ELF-1 (cell line): Measurements from ENCODE around the gene FAM163A.

Source experiments
- DNase-seq: peaks from one replicate; pipeline ENCODE4 v3.0.0-alpha.2; 2016; ENCODE audit warnings: low read depth, low spot score

FAM163A gene

DNA sequence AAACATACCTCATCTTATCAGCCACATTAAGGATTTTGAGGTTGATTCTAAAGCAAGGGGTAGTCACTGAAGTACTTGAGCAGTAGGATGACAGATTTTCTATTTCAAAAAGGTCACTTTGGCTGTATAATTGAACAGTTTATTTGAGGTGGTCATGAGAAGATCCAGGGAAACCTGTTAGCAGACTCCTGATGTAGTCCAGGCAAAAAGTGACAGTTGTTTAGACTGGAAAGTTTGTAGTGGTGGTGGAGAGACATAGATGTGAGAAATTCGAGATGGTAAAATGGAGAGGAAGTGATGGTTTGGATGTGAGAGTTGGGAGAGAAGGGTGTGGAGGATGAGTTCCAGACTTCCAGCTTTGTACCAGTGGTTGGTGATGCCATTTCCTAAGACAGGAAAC is 7.5 kb downstream of the FAM163A start:
- no peak for DNase-seq

GRCh38 chr1:179753061-179753460 is 10.0 kb downstream of the FAM163A start:
- no peak for DNase-seq

DNA sequence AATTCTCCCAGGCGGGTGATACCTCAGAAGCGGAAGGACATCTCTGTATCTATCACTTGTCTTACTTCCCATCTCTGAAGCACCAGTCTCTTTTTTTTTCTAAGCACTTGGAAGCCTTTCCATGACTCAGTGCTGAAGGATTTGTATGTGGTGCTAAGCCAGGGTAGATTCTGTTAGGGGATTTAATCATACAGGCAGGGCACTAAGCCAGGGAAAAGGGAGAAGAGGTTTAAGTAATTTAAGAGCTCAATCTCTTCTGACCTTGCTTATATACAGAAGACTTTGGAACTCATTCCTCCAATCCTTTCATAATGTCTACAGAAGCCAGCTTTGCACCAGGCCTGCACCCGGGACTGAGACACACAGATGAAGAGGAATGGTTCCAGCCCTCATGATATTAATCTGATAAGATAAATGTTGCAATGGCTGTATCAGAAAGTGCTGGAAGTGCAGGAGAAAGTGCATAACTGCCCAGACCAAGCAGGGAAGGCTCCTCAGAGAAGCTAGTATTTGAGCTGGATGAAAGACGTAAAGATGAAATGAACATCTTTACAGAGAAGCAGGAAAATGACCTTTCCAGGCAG is 11.0 kb downstream of the FAM163A start:
- no peak for DNase-seq

GRCh38 chr1:179757933-179758332 is 14.8 kb downstream of the FAM163A start:
- no peak for DNase-seq

GRCh38 chr1:179760521-179760920 is 17.4 kb downstream of the FAM163A start:
- DNase-seq: no peak

DNA sequence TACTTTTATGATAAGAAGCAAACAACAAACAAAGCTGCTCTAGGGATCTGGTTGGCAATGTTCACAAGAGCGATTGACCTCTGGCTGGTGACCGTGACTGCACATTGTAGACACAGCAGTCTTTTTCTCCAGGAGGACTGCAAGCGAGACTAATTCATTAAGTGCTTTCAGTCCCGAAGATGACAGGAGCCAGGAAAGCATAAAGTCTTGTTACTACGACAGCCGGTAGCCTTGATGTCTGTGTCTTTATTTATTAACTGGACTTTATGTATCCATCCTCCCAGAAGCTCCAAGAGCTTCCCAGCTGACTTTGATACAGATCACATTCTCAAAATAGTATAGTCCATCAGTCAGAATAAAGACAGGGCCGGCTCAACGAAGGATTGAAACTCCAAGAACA is 18.2 kb downstream of the FAM163A start:
- DNase-seq: no peak

GRCh38 chr1:179761846-179762640 is 19.0 kb downstream of the FAM163A start:
- no peak for DNase-seq

DNA sequence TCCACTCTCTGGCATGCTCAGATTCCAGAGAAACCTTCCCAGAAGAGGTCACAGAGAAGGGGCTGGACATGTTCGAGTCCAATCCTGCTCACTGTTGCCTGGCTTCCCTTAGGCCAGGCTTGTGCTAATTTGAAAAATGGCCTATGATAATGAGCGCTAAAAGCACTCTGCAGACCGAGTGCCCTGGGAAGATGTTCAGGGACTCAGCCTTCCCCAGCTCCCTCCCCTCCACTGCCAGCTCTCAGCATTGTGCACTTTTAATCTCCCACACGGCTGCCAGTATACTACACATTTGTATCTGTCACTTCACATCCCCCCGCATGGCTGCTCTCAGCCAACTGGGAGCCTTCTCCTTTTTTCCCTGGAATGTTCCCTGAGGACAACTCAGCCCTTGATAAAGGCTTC is 24.1 kb downstream of the FAM163A start:
- peak; percentile 56 for DNase-seq

GRCh38 chr1:179767996-179768395 is 24.9 kb downstream of the FAM163A start:
- no peak for DNase-seq

DNA sequence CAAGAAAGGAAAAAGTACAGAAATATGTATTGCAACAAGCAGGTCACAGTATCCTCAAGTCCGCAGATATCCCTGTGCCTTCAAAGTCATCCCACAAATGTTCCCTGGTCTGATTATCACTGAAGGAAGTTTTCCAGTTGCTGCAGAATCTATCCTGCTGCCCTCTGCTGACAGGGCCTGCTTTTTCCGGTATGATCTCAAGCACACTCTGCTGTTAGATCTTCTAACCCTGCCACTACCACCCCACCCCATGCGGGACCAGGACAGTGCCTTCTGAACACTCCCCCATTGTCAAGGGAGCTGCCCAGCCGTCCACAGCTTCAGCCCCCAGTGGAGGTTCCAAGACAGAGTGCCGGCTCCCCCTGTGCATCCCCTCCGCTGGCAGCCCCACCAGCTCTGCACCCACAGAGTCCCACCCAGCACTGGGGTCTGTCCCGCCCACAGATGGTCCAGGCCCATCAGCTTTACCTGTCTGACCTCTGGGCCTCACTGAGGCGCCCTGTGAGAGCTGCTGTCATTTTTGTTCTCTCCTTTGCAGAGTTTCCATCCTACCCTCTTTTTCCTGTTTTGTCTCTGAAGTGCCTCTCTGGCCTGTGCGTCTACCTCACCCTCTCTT is 27.9 kb downstream of the FAM163A start:
- DNase-seq: no peak

- no peak for DNase-seq
These were observed 30.2 kb downstream of the FAM163A start for GRCh38 chr1:179773264-179773663.

DNA sequence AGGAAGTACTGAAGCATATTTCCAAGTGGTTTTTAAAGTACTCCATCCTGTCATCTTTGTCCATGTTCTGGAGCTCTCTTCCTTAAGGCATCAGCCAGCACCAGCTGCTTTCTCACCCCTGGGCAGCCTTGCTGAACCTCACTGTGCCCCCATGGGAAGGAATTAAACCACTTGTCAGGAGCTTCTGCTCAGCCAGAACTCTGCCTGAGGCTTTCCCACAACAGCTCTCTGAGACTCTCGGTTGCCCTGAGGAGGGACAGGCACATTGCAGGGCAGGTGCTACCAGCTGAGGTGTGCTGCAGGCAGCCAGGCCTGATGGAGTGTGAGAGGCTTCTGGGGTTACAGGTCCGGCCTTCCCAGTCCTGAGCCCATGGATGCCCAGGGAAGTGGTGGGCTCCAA is 30.9 kb downstream of the FAM163A start:
- peak; percentile 9 for DNase-seq

DNA sequence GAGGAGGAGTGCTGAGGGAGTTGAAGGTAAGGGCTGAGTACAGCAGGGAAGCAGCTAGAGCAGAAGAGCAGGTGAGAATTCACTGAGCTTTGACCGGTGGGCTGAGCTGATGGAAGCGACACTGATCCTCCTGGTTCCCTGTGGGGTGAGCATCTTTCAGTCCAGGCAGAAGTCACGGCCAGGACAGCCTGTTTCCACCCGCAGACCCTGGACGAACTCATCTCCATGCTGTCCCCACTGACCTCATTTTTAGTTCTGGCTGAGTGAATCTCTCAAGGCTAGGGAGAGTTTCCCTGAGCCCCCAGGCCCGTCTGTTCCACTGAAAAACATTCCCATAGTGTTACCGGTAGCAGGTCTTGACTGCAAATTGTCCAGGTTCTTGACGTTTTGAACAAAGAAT is 31.5 kb downstream of the FAM163A start:
- DNase-seq: no peak

- DNase-seq: no peak
These were observed 31.9 kb downstream of the FAM163A start for GRCh38 chr1:179775009-179775408.

GRCh38 chr1:179776831-179777230 is 33.7 kb downstream of the FAM163A start:
- no peak for DNase-seq

GRCh38 chr1:179777731-179778130 is 34.6 kb downstream of the FAM163A start:
- DNase-seq: no peak

DNA sequence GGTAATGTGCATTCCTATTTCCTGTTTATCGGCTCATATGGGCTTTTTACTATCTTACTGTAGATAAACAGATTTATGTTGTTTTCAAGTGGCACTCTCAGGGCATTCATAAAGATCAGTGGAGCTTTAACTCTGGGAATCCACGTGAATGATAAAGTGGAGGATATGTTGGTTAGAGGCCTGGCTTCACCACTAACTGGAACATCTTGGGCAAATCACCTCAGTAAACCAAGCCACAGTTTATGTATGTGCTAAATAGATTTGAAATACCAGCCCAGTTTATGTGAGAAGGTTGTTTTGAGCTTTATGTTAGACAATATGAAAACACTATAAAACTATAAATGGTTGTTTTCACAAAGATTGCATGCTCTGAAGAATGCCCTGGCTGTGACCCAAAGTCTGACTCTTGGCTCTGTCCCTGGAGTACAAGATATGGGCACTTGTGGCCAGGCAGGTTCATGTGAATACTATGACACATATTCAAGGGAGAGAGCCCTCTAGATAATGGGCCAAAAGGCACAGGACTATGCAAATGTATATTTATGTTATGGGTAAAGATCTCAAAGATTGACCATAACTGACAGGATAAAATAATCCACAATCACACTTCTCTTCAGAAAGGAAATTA is 36.7 kb downstream of the FAM163A start:
- DNase-seq: no peak

DNA sequence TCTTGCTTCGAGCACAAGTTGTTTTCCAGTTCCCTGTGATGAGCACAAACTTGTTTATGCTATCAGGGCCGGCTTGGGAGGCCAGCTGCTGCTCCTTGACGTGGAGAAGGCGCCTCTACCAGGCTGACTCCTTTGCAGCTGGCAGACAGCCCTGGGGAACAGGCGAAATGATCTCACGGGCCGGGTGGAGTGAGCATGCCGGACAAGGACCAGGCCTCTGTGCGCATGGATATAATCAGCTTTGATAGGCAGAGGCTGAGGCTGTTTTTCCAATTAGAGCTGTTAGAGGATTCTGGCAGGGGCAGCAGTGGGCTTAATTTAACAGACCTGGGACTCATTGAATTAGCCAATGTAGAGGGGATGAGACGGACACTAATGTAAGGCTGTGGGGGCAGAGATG is 38.9 kb downstream of the FAM163A start:
- DNase-seq: no peak

DNA sequence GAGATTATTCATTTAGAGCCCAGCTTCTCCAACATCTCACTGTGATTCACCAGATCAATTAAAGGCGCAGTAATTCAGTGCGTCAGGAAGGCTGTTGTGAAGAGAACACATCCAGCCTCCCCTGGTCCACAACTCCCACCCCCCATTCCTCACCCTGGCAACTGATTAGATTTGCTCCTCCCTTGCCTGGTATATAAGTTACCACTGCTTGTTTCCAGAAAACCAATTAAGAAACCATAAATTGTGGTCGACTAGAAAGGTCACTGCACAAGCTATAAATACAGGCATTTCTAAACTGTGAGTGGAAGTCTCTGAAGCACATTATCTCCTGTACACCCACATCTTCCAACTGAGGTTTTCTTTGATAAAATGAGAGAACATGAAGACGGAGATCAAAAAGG is 41.9 kb downstream of the FAM163A start:
- DNase-seq: no peak

DNA sequence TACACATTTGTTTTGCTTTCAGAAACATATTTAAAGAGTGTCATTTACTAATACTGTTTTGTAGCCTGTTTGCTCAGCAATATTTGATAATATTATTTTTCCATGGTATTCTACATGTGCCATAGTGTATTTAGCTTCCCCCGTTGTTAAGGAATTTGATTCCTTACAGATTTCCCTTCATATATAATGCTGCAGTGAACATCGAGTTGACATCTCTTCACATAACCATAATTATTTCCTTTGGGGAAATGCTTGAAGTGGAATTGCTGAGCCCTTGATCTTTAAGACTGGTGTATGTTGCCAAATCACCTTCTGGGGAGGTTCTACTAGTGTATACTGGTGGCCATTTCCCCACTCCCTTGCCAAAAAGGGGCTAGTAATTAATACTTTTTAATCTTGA is 42.6 kb downstream of the FAM163A start:
- no peak for DNase-seq

- no peak for DNase-seq
These were observed 44.0 kb downstream of the FAM163A start for GRCh38 chr1:179786815-179787685.

- DNase-seq: peak; percentile 77
These were observed 45.2 kb downstream of the FAM163A start for GRCh38 chr1:179788259-179788658.
